IPS-18a (cell line): ENCODE measurements around the gene ADM2.

Source experiments
- H3K27ac ChIP-seq: one replicate; pipeline ENCODE4 v1.5.1; 2013; ENCODE audit warnings: low read length
- H3K27me3 ChIP-seq: one replicate; pipeline ENCODE4 v1.6.1; 2013; ENCODE audit warnings: mild to moderate bottlenecking, low read length; ENCODE audit not compliant: control insufficient read depth, insufficient read depth
- H3K36me3 ChIP-seq: one replicate; pipeline ENCODE4 v1.6.1; 2013; ENCODE audit warnings: low read depth, low read length; ENCODE audit not compliant: control insufficient read depth
- H3K4me1 ChIP-seq: one replicate; pipeline ENCODE4 v1.6.1; 2013; ENCODE audit warnings: low read depth, low read length; ENCODE audit not compliant: control insufficient read depth
- H3K4me3 ChIP-seq: one replicate; pipeline ENCODE4 v1.5.1; 2013; ENCODE audit warnings: low read length
- H3K9ac ChIP-seq: one replicate; pipeline ENCODE4 v1.6.1; 2013; ENCODE audit warnings: mild to moderate bottlenecking, low read length, moderate library complexity
- H3K9me3 ChIP-seq: one replicate; pipeline ENCODE4 v1.6.1; 2013; ENCODE audit warnings: low read depth, low read length; ENCODE audit not compliant: control insufficient read depth

The ADM2 gene

DNA sequence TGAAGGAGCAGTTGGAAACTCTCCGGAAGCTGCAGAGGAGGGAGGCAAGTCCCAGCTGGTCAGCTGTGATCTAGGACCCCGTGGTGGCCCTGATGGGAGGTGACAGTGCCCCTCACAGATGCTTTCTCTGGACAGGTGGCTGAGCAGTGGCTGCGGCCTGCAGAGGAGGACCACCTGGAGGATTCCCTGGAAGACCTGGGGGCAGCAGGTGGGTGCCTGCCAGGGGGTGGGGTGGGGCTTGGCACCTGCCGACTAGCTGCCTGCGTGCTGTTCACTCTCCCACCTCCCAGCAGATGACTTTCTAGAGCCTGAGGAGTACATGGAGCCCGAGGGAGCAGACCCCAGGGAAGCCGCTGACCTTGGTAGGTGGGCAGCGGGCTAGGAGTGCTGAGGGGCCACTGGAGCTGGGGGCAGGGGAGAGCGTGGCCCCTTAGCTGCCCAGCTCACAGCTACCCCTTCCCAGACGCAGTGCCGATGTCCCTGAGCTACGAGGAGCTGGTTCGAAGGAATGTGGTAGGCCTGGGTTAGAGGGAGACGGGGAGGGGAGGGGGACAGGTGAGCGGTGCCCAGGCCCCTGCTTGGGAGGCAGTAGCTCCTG, 41.0 kb downstream of the ADM2 start:
- H3K4me3 ChIP-seq: no peak overlapping the region
- no peak overlapping the region for H3K27ac ChIP-seq
- H3K4me1 ChIP-seq: peaks cover 3% of the 10 kb centered on the region
- no peaks in the 10 kb centered on the region for H3K9me3 ChIP-seq
- no peak overlapping the region for H3K9ac ChIP-seq
- peaks cover 40% of the 10 kb centered on the region for H3K36me3 ChIP-seq
- peaks cover 9% of the 10 kb centered on the region for H3K27me3 ChIP-seq

DNA sequence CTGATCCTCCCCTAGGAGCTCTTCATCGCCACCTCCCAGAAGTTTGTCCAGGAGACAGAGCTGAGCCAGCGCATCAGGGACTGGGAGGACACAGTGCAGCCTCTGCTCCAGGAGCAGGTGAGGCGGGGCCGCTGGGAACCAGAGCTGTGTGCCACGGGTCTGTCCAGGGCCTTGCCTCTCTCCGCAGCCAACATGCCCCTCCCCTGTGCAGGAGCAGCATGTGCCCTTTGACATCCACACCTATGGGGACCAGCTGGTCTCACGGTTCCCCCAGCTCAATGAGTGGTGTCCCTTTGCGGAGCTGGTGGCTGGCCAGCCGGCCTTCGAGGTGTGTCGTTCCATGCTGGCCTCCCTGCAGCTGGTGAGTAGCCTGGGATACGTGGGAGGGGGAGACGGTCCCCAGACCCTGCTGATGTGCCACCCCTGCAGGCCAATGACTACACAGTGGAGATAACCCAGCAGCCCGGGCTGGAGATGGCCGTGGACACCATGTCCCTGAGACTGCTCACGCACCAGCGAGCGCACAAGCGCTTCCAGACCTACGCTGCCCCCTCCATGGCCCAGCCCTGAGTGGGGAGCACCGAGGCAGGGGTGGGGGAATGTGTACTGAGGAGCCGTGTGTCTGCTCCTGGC, 41.6 kb downstream of the ADM2 start:
- H3K4me1 ChIP-seq: peaks cover 3% of the 10 kb centered on the region
- no peaks in the 10 kb centered on the region for H3K9me3 ChIP-seq
- peaks cover 37% of the 10 kb centered on the region for H3K36me3 ChIP-seq
- H3K4me3 ChIP-seq: no peak overlapping the region
- peaks cover 15% of the 10 kb centered on the region for H3K27me3 ChIP-seq
- H3K9ac ChIP-seq: no peak overlapping the region
- H3K27ac ChIP-seq: no peak overlapping the region

- H3K27ac ChIP-seq: no peak overlapping the region
- no peak overlapping the region for H3K4me3 ChIP-seq
- H3K9ac ChIP-seq: no peak overlapping the region
- no peaks in the 10 kb centered on the region for H3K9me3 ChIP-seq
- H3K4me1 ChIP-seq: peaks cover 3% of the 10 kb centered on the region
- H3K36me3 ChIP-seq: peaks cover 33% of the 10 kb centered on the region
- H3K27me3 ChIP-seq: peaks cover 20% of the 10 kb centered on the region
These were observed 42.1 kb downstream of the ADM2 start for GRCh38 chr22:50523458-50523805.

DNA sequence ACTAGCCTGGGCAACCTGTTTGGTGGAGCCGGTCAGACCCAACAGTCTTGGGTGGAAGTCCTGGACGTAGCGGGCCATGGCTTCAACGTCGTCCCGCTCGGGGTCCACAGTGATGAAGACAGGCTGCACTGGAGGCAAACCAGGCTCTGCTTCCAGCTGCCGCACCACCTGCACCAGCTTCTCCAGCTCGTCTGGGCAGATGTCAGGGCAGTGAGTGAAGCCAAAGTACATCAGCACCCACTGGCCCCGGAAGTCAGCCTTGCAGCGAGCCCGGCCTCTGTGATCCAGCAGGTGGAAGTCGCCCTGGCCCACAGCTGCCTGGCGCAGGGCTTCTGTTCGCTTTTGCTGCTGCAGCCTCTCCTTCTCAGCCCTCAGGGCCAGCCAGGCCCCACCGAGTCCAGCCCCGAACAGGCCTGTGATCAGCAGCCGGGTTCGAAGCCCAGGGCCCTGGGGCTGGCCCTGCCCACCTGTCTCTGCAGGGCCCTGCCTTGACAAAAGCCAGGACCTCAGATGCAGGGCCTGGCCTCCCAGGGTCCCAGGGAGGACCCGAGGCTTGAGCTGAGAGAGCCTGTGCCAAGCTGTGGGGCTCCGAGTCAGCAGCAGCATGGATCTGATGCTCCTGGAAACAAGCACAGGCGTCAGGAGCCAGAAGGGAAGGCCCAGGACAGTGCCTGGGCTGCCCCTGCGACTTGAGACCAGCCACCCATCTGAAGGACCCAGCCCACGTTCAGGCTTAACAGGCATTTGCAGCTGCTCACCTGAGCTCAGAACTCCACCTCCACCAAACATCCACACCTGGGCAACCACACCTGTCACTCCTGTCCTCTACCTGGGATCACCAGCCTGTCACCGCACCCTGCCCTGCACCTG, 42.7 kb downstream of the ADM2 start:
- peak overlapping the region; percentile 75 for H3K4me3 ChIP-seq
- H3K36me3 ChIP-seq: peaks cover 29% of the 10 kb centered on the region
- H3K27me3 ChIP-seq: peaks cover 27% of the 10 kb centered on the region
- peaks cover 3% of the 10 kb centered on the region for H3K4me1 ChIP-seq
- no peak overlapping the region for H3K27ac ChIP-seq
- H3K9ac ChIP-seq: no peak overlapping the region
- no peaks in the 10 kb centered on the region for H3K9me3 ChIP-seq

DNA sequence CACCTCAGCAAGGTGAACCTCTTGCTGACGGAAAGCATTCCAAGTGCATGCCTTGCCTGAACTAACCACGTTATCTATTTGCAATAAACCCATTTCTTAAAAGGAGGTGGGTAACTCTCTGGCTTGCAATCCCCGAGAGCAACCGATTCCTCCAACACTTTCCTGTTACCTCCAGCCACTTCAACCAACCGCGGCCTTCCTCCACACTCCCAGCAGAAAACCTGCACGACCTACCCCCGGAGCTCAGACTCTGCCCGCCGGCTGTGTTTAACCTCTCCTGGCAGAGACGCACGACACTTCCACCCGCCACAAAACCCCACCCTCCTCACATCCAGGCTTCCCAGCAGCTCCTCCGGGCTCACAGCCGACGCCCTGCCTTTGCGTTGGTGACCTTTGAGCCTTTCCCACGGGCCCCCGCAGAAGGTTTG, 43.3 kb downstream of the ADM2 start:
- peaks cover 33% of the 10 kb centered on the region for H3K27me3 ChIP-seq
- H3K36me3 ChIP-seq: peaks cover 23% of the 10 kb centered on the region
- H3K4me3 ChIP-seq: peak overlapping the region; percentile 75
- H3K9ac ChIP-seq: peak overlapping the region; percentile 62
- H3K9me3 ChIP-seq: no peaks in the 10 kb centered on the region
- no peak overlapping the region for H3K27ac ChIP-seq
- peaks cover 3% of the 10 kb centered on the region for H3K4me1 ChIP-seq

DNA sequence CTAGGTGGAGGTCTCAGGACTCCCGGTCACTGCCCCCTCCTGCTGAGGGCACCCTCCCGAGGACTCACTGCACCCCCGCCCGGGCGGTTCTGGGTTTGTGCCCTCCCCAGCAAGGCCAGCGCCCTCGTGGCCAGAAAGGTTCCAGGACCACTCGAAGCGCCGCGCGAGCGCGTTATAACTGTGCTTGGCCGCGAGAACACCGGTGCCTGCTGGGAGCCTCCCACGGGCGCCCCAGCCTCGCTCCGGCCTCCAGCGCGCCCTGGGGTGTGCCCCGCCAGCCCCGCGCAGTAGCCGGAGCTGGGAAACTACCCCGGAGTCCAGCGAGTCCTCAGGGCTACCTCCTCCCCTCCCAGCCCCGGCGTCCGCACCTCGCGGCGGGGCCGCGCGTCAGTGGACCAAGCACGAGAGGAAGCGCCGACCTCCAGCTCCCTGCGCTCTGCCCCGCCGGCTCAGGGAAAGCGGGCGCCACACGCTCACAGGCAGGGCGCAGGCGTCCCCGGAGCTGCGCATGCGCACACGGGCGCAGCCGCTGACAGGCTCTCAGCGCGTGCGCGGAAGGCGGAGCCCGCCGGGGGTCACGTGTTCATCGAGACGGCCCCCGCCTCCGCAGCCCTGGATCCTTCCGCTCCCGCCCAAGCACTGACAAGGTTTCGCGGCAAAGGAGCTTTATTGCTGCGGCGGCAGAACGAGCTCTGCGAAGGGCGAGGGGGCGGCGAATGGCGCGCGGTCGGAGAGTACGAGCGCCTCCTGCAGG, 43.9 kb downstream of the ADM2 start, which contains the start of gene SCO2:
TSS of gene SCO2 (minus strand) at position 495 of the 754 bp plus-strand sequence. CDS start 1,187 bp downstream, outside the sequence.
- H3K4me3 ChIP-seq: peak within 1 kb of the TSS; percentile 75
- peaks cover 39% of the 10 kb centered on the region for H3K27me3 ChIP-seq
- peak within 1 kb of the TSS; percentile 62 for H3K9ac ChIP-seq
- peaks cover 23% of the 10 kb centered on the region for H3K36me3 ChIP-seq
- peaks cover 3% of the 10 kb centered on the region for H3K4me1 ChIP-seq
- no peak within 1 kb of the TSS for H3K27ac ChIP-seq
- no peaks in the 10 kb centered on the region for H3K9me3 ChIP-seq

- H3K27ac ChIP-seq: no peak overlapping the region
- peak overlapping the region; percentile 62 for H3K9ac ChIP-seq
- H3K9me3 ChIP-seq: no peaks in the 10 kb centered on the region
- H3K27me3 ChIP-seq: peaks cover 44% of the 10 kb centered on the region
- H3K4me1 ChIP-seq: peaks cover 3% of the 10 kb centered on the region
- H3K4me3 ChIP-seq: peak overlapping the region; percentile 75
- H3K36me3 ChIP-seq: peaks cover 23% of the 10 kb centered on the region
These were observed 44.4 kb downstream of the ADM2 start for GRCh38 chr22:50525858-50526107.

GRCh38 chr22:50526108-50526833, 44.9 kb downstream of the ADM2 start:
- no peaks in the 10 kb centered on the region for H3K9me3 ChIP-seq
- peaks cover 18% of the 10 kb centered on the region for H3K36me3 ChIP-seq
- H3K4me1 ChIP-seq: peaks cover 6% of the 10 kb centered on the region
- peaks cover 49% of the 10 kb centered on the region for H3K27me3 ChIP-seq
- H3K27ac ChIP-seq: no peak overlapping the region
- H3K4me3 ChIP-seq: peak overlapping the region; percentile 75
- peak overlapping the region; percentile 62 for H3K9ac ChIP-seq

DNA sequence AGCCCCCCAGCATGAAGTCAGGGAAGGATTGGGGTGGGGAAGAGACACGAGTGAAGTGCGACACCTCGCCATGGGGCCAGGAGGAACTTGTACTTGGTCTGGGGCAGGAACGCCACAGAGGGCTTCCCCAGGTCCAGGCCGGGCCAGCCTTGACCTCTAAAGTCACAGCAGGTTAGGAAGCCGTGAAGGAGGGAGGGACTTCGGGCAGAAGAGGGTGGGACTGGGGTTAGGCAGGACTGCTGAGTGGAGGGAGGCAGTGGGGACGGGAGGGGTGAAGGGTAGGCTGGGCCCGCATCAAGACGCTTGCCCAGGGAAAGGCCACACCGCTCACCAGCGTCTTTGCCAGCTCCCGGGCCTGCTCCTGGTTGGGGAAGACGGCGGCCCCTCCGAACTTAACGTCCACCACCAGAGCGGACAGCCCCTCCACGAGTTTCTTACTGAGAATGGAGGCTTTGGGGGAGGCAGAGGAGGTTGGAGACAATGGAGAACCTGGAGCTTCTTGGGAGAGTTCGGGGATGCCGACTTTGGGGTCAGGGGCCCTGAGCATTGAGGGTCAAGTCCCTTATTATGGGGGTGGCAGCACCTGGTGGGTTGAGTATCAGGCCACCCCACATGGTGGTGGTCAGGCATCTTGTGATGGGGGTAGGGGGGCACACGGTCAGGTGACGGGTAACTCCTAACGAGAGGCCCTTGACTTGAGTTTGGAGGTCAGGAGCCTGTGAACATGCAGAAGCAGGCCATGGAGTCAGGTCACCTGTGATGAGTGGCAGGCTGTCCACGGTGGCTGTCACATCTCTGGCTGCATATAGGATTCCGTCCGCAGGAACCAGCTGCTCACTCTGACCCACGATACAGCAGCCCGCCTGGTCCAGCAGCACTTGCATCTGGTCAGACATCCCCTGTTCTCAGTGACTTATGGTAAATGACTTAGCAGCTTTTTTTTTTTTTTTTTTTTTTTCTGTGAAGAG, 45.8 kb downstream of the ADM2 start:
- Histone ChIP-seq H3K27ac (no peak overlapping the region), H3K4me1 (peaks cover 6% of the 10 kb centered on the region), H3K36me3 (peaks cover 11% of the 10 kb centered on the region), H3K4me3 (peak overlapping the region; percentile 75), H3K9me3 (no peaks in the 10 kb centered on the region), H3K9ac (peak overlapping the region; percentile 62), H3K27me3 (peaks cover 57% of the 10 kb centered on the region)

DNA sequence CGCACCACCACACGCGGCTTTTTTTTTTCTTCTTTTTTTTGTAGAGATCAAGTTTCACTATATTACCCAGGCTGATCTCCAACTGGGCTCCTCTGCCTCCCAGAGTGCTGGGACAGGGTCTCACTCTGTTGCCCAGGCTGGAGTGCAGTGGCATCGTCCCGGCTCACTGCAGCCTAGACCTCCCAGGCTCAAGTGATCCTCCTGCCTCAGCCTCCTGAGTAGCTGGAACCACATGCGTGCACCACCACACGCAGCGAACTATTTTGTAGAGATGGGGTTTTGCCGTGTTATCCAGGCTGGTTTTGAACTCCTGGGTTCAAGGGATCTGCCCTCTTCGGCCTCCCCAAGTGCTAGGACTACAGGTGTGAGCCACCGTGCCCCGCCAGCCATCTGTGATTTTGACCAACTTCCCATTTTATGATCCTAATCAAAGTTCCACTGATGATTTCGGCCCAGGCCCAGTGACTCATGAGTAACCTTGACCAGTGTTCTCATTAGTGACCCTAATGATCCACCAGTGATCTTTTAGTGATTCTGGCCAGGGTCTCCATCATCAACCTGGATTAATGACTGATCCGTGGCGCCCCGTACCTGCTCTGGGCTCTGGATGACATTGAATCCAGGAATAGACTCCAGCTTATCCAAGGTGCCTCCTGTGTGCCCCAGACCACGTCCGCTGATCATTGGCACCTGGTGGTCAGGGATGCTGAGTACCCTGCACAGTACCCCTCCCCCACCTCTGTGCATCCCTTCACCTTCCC, 46.8 kb downstream of the ADM2 start:
- Histone ChIP-seq H3K9ac (no peak overlapping the region), H3K36me3 (peaks cover 4% of the 10 kb centered on the region), H3K9me3 (no peaks in the 10 kb centered on the region), H3K27me3 (peaks cover 67% of the 10 kb centered on the region), H3K27ac (no peak overlapping the region), H3K4me3 (no peak overlapping the region), H3K4me1 (peaks cover 6% of the 10 kb centered on the region)
